Measurements from ENCODE around the gene RNF114. TPM values are rescaled to one million over a fixed set of nuclear protein-coding genes. Genes with fewer than 3 reads are reported as not detected.

The RNF114 gene
- total RNA-seq, 1 donor, result 78.5 TPM

DNA sequence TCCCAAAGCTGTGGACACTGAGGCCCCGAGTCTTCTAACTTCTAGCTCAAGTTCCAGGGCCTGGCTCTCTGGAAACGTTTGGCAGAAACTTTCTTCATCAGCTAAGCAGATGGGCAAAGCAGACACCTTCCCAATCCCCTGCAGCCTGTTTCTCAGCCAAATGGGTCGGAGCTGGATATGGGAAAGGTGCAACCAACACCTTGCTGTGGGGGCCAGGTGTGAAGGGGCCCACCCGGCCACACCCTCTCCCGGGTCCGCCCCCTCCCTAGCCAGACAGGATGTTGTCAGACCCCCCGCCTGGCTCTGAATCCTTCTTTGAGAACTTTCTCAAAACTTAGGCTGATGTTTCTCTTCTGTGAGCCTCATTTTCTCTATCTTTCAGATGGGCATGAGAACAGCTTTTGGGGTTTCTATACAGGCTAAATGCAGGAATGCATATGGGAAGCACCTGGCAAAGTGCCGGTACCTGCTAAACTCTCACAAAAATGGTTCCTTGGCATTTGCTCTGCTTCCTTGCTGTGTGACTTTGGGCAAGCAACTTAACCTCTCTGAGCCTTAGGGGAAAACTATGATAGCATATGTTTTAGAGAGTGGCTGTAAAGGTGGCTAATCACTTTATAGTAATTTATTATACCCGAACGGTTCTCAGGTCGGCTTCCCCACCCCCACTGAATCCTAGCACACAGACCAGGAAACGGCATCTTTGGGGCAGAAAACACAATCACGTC lies 48.4 kb downstream of the RNF114 start:
- TF ChIP-seq, protein P1, sequence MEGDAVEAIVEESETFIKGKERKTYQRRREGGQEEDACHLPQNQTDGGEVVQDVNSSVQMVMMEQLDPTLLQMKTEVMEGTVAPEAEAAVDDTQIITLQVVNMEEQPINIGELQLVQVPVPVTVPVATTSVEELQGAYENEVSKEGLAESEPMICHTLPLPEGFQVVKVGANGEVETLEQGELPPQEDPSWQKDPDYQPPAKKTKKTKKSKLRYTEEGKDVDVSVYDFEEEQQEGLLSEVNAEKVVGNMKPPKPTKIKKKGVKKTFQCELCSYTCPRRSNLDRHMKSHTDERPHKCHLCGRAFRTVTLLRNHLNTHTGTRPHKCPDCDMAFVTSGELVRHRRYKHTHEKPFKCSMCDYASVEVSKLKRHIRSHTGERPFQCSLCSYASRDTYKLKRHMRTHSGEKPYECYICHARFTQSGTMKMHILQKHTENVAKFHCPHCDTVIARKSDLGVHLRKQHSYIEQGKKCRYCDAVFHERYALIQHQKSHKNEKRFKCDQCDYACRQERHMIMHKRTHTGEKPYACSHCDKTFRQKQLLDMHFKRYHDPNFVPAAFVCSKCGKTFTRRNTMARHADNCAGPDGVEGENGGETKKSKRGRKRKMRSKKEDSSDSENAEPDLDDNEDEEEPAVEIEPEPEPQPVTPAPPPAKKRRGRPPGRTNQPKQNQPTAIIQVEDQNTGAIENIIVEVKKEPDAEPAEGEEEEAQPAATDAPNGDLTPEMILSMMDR (IDR thresholded peaks at IDR 0.05; ENCODE audit: extremely low read depth, low read depth, low read length), result no peak
- peak overlapping the region; percentile 95 for H3K4me2 ChIP-seq (ENCODE audit: insufficient read depth, low read length)
- H3K27me3 ChIP-seq (ENCODE audit: insufficient read depth, low read length), result no peaks in the 10 kb centered on the region
- H3K27ac ChIP-seq (ENCODE audit: low read depth, low read length), result peak overlapping the region; percentile 77
- H3K4me3 ChIP-seq (ENCODE audit: insufficient read depth, low read length), result peak overlapping the region; percentile 99
- H3K79me2 ChIP-seq (ENCODE audit: insufficient read depth, low read length), result peaks cover 48% of the 10 kb centered on the region
- DNase-seq (ENCODE audit: insufficient read length, low spot score, missing footprints), result no peak
- peak overlapping the region; percentile 43 for H2AFZ ChIP-seq (ENCODE audit: low read length)
- peaks cover 64% of the 10 kb centered on the region for H3K4me1 ChIP-seq (ENCODE audit: insufficient read depth, low read length)
- H3K9me3 ChIP-seq (ENCODE audit: low read depth, low read length), result no peaks in the 10 kb centered on the region
- peaks cover 42% of the 10 kb centered on the region for H4K20me1 ChIP-seq (ENCODE audit: insufficient read depth, low read length)
- peaks cover 22% of the 10 kb centered on the region for H3K36me3 ChIP-seq (ENCODE audit: insufficient read depth, low read length)

DNA sequence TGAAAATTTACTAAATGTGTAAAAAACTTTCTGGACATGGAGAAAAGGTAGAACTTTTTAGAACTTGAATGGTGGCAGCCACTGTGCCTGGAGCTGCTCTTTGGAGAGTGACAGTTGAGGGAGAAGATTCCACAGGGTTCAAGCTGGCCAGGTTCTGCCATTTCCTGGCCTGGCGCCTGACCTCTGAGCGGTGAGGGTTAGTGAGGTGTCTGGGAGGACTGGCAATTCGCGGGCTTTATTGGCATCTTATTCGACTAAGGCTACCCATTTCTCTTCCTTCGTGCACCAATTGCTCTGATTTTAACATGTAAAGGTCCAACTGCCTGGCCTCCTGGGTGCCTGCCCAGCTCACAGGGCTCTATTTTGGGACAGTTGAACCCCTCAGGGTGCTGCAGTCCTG lies 49.0 kb downstream of the RNF114 start:
- Histone ChIP-seq H2AFZ (ENCODE audit: low read length) (no peak overlapping the region), H3K36me3 (ENCODE audit: insufficient read depth, low read length) (peaks cover 22% of the 10 kb centered on the region), H3K4me3 (ENCODE audit: insufficient read depth, low read length) (peak overlapping the region; percentile 99), H3K27me3 (ENCODE audit: insufficient read depth, low read length) (no peaks in the 10 kb centered on the region), H3K4me1 (ENCODE audit: insufficient read depth, low read length) (peaks cover 70% of the 10 kb centered on the region), H4K20me1 (ENCODE audit: insufficient read depth, low read length) (peaks cover 42% of the 10 kb centered on the region), H3K9me3 (ENCODE audit: low read depth, low read length) (no peaks in the 10 kb centered on the region), H3K79me2 (ENCODE audit: insufficient read depth, low read length) (peaks cover 48% of the 10 kb centered on the region), H3K4me2 (ENCODE audit: insufficient read depth, low read length) (peak overlapping the region; percentile 95), H3K27ac (ENCODE audit: low read depth, low read length) (peak overlapping the region; percentile 77)
- TF ChIP-seq, protein P1 (IDR thresholded peaks at IDR 0.05; ENCODE audit: extremely low read depth, low read depth, low read length), result no peak
- peak; percentile 85 for DNase-seq (ENCODE audit: insufficient read length, low spot score, missing footprints)

DNA sequence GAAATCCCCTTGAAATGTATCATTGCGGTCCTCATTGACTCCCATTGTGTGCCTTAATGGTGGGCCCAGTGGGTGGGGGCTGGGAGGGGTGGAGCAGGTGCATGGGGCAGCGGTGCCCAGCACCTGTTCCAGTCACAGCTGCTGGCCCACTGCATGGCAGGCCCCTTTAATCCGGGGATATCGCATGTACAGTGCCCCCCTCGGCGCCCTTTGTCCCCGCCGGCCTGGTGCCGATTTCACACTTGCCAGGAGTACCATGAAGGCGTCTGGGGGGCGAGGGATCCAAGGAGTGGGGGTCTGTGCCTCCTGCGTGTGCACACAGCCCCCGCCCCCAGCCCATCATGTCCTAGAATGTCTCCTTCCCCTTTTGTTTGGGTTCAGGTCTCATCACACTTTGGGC lies 49.4 kb downstream of the RNF114 start:
- Histone ChIP-seq H3K36me3 (ENCODE audit: insufficient read depth, low read length) (peaks cover 22% of the 10 kb centered on the region), H3K4me2 (ENCODE audit: insufficient read depth, low read length) (peak overlapping the region; percentile 95), H4K20me1 (ENCODE audit: insufficient read depth, low read length) (peaks cover 42% of the 10 kb centered on the region), H3K79me2 (ENCODE audit: insufficient read depth, low read length) (peaks cover 48% of the 10 kb centered on the region), H3K4me1 (ENCODE audit: insufficient read depth, low read length) (peaks cover 73% of the 10 kb centered on the region), H2AFZ (ENCODE audit: low read length) (no peak overlapping the region), H3K4me3 (ENCODE audit: insufficient read depth, low read length) (peak overlapping the region; percentile 99), H3K9me3 (ENCODE audit: low read depth, low read length) (no peaks in the 10 kb centered on the region), H3K27me3 (ENCODE audit: insufficient read depth, low read length) (no peaks in the 10 kb centered on the region), H3K27ac (ENCODE audit: low read depth, low read length) (peak overlapping the region; percentile 77)
- TF ChIP-seq, protein P1 (IDR thresholded peaks at IDR 0.05; ENCODE audit: extremely low read depth, low read depth, low read length), result no peak
- no peak for DNase-seq (ENCODE audit: insufficient read length, low spot score, missing footprints)

DNA sequence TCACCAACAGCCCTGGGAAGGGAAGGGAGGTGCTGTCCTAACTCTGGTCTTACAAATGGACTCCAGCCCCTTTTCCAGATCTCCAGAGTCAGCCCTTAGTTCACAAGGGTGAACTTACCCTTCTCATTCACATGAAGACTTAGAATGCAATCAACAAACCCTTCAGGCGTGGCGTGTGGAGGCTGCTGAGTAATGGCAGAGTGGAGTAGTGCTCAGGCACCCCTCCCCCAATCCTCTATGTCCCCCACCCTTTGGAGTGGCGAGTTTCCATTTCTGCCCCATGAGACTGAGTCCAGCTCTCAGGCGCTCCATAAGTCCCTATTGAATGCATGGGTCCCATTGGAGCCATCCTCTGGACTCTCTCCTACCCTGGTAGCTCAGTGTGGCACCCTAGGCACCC lies 49.9 kb downstream of the RNF114 start:
- no peak for DNase-seq (ENCODE audit: insufficient read length, low spot score, missing footprints)
- Histone ChIP-seq H3K27ac (ENCODE audit: low read depth, low read length) (peak overlapping the region; percentile 76), H3K79me2 (ENCODE audit: insufficient read depth, low read length) (peaks cover 48% of the 10 kb centered on the region), H3K27me3 (ENCODE audit: insufficient read depth, low read length) (no peaks in the 10 kb centered on the region), H3K4me1 (ENCODE audit: insufficient read depth, low read length) (peaks cover 73% of the 10 kb centered on the region), H3K36me3 (ENCODE audit: insufficient read depth, low read length) (peaks cover 22% of the 10 kb centered on the region), H3K4me3 (ENCODE audit: insufficient read depth, low read length) (peak overlapping the region; percentile 99), H3K4me2 (ENCODE audit: insufficient read depth, low read length) (peak overlapping the region; percentile 95), H2AFZ (ENCODE audit: low read length) (no peak overlapping the region), H3K9me3 (ENCODE audit: low read depth, low read length) (no peaks in the 10 kb centered on the region), H4K20me1 (ENCODE audit: insufficient read depth, low read length) (peaks cover 42% of the 10 kb centered on the region)
- TF ChIP-seq, protein P1 (IDR thresholded peaks at IDR 0.05; ENCODE audit: extremely low read depth, low read depth, low read length), result no peak

Data from osteoblast (primary cell).